Measurements from ENCODE around the gene ATP2C2.

The ATP2C2 gene

GRCh38 chr16:84486551-84487235 lies 118.4 kb downstream of the ATP2C2 start:
- in situ Hi-C loops (cut with HindIII; ENCODE audit: low pct_ligation_motif_present, low sequenced_read_pairs) = no loop called here
- Histone ChIP-seq H3K27me3 (replicated peaks) (no peaks in the 10 kb centered on the region), H3K4me3 (ENCODE audit: low read depth, low read length) (no peak overlapping the region), H3K36me3 (replicated peaks) (peaks cover 41% of the 10 kb centered on the region), H3K27ac (no peak overlapping the region)
- no peak for TF ChIP-seq CTCF (IDR thresholded peaks at IDR 0.05; ENCODE audit: low read depth, low read length, missing control alignments)
- no peak for DNase-seq

DNA sequence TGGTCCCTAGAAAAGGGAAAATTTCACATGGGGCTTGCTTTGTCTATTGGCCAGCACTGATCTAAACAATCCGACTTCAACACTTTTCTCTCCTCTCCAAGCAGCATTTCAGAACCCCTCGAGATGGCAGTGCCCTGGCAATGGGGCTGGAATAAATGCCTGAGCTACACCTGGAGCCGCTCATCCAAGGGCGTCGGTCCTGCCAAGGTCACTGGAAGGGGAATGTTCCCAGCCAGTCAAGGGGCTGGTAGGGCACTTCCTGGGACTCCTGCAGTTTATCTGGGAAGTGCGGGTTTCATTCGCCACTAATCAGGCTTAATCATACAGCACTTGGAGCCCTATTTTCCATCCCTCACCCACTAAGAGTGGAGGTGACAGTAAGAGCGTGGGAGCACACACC lies 119.0 kb downstream of the ATP2C2 start:
- no peaks in the 10 kb centered on the region for H3K27me3 ChIP-seq (replicated peaks)
- in situ Hi-C loops (cut with HindIII; ENCODE audit: low pct_ligation_motif_present, low sequenced_read_pairs) = no loop called here
- TF ChIP-seq CTCF (IDR thresholded peaks at IDR 0.05; ENCODE audit: low read depth, low read length, missing control alignments) = no peak
- peaks cover 39% of the 10 kb centered on the region for H3K36me3 ChIP-seq (replicated peaks)
- H3K4me3 ChIP-seq (ENCODE audit: low read depth, low read length) = no peak overlapping the region
- no peak overlapping the region for H3K27ac ChIP-seq
- DNase-seq = no peak

DNA sequence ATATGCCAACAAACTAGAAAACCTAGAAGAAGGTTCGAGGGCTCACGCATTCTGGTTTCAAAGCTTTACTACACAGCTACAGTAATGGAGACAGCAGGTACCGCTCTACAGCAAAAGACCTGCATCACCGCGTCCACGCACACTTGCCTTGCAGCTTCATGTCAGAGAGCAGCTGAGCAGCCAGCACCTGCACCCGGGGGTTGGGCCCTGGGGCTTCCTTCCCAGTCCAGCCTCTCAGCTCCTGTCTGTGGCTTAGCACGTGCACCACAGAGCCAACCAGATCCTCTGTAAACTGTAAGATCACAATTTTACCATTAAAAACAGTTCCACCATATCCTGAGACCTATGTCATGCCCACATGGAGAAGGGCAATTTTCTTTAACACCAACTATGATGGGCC lies 120.8 kb downstream of the ATP2C2 start:
- Histone ChIP-seq H3K27me3 (replicated peaks) (no peaks in the 10 kb centered on the region), H3K27ac (no peak overlapping the region), H3K36me3 (replicated peaks) (peaks cover 40% of the 10 kb centered on the region), H3K4me3 (ENCODE audit: low read depth, low read length) (no peak overlapping the region)
- TF ChIP-seq CTCF (IDR thresholded peaks at IDR 0.05; ENCODE audit: low read depth, low read length, missing control alignments) = no peak
- in situ Hi-C loops (cut with HindIII; ENCODE audit: low pct_ligation_motif_present, low sequenced_read_pairs) = no loop called here
- no peak for DNase-seq

GRCh38 chr16:84495506-84495905 lies 127.2 kb downstream of the ATP2C2 start:
- H3K36me3 ChIP-seq (replicated peaks) = peaks cover 64% of the 10 kb centered on the region
- TF ChIP-seq CTCF (IDR thresholded peaks at IDR 0.05; ENCODE audit: low read depth, low read length, missing control alignments) = no peak
- no peak overlapping the region for H3K27ac ChIP-seq
- DNase-seq = no peak
- H3K27me3 ChIP-seq (replicated peaks) = no peaks in the 10 kb centered on the region
- no peak overlapping the region for H3K4me3 ChIP-seq (ENCODE audit: low read depth, low read length)
- in situ Hi-C loops (cut with HindIII; ENCODE audit: low pct_ligation_motif_present, low sequenced_read_pairs) = no loop called here

DNA sequence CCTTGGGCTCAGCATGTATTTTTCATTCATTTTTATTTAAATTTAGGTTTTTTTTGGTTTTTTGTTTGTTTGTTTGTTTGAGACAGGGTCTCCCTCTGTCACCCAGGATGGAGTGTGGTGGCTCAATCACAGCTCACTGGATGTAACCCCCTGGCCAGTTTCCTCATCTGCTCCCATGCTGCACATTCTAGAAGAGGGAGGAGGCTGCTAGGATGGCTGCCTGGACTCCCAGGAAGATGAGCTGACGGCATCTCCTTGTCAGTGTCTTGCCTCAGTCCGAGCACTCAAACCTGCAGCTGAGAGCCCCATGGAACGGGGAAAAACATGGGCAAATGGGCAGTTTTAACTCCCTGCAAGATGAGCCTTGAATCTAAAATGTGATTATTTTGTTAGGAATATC lies 128.7 kb downstream of the ATP2C2 start:
- in situ Hi-C loops (cut with HindIII; ENCODE audit: low pct_ligation_motif_present, low sequenced_read_pairs) = no loop called here
- Histone ChIP-seq H3K27me3 (replicated peaks) (no peaks in the 10 kb centered on the region), H3K4me3 (ENCODE audit: low read depth, low read length) (no peak overlapping the region), H3K27ac (no peak overlapping the region), H3K36me3 (replicated peaks) (peaks cover 63% of the 10 kb centered on the region)
- no peak for DNase-seq
- TF ChIP-seq CTCF (IDR thresholded peaks at IDR 0.05; ENCODE audit: low read depth, low read length, missing control alignments) = no peak

All from brain microvascular endothelial cell (primary cell).